SK-N-DZ (cell line): ENCODE data around the gene TMEM151B.

Experiments
- DNase-seq: peaks from one replicate; pipeline ENCODE4 v3.0.0-alpha.2; 2015; ENCODE audit warnings: low spot score

The TMEM151B gene

GRCh38 chr6:44278774-44279697, 8.8 kb downstream of the TMEM151B start:
- DNase-seq = no peak

GRCh38 chr6:44284121-44284520, 13.9 kb downstream of the TMEM151B start:
- DNase-seq = no peak

GRCh38 chr6:44284867-44285266, 14.6 kb downstream of the TMEM151B start:
- no peak for DNase-seq

GRCh38 chr6:44285552-44286284, 15.5 kb downstream of the TMEM151B start:
- DNase-seq = no peak

- no peak for DNase-seq
These were observed 16.0 kb downstream of the TMEM151B start for GRCh38 chr6:44286285-44286565.

- no peak for DNase-seq
These were observed 16.5 kb downstream of the TMEM151B start for GRCh38 chr6:44286747-44287146.

GRCh38 chr6:44289726-44290260, 19.5 kb downstream of the TMEM151B start:
- DNase-seq = no peak

- no peak for DNase-seq
These were observed 21.6 kb downstream of the TMEM151B start for GRCh38 chr6:44291841-44292240.

GRCh38 chr6:44292661-44293365, 22.6 kb downstream of the TMEM151B start:
- no peak for DNase-seq

- DNase-seq = no peak
These were observed 24.9 kb downstream of the TMEM151B start for GRCh38 chr6:44294832-44295791.

GRCh38 chr6:44297063-44298038, 27.1 kb downstream of the TMEM151B start:
- no peak for DNase-seq

- no peak for DNase-seq
These were observed 28.0 kb downstream of the TMEM151B start for GRCh38 chr6:44298055-44298803.

GRCh38 chr6:44298864-44299263, 28.6 kb downstream of the TMEM151B start:
- DNase-seq = no peak

- no peak for DNase-seq
These were observed 30.1 kb downstream of the TMEM151B start for GRCh38 chr6:44300292-44300823.

- DNase-seq = no peak
These were observed 30.9 kb downstream of the TMEM151B start for GRCh38 chr6:44301106-44301505.

GRCh38 chr6:44301782-44302564, 31.7 kb downstream of the TMEM151B start:
- no peak for DNase-seq

- DNase-seq = no peak
These were observed 32.6 kb downstream of the TMEM151B start for GRCh38 chr6:44302856-44303255.

- no peak for DNase-seq
These were observed 33.6 kb downstream of the TMEM151B start for GRCh38 chr6:44303842-44304241.
